Ammon's horn (tissue), 1 donor: ENCODE measurements around the gene ARHGAP22.

Experiments used
- DNase-seq: peaks from one replicate; pipeline ENCODE4 v3.0.0-alpha.2; 2016; ENCODE audit warnings: low spot score

The ARHGAP22 gene

GRCh38 chr10:48477616-48478015 is 127.3 kb downstream of the ARHGAP22 start:
- DNase-seq = no peak

- DNase-seq = no peak
Measured at GRCh38 chr10:48477141-48477540, 127.7 kb downstream of the ARHGAP22 start.

GRCh38 chr10:48476279-48476982 is 128.4 kb downstream of the ARHGAP22 start:
- no peak for DNase-seq

GRCh38 chr10:48475943-48476278 is 129.0 kb downstream of the ARHGAP22 start:
- DNase-seq = no peak

GRCh38 chr10:48474765-48475365 is 130.0 kb downstream of the ARHGAP22 start:
- no peak for DNase-seq

GRCh38 chr10:48473704-48474103 is 131.2 kb downstream of the ARHGAP22 start:
- DNase-seq = no peak

GRCh38 chr10:48472501-48473069 is 132.3 kb downstream of the ARHGAP22 start:
- DNase-seq = no peak

GRCh38 chr10:48470893-48471805 is 133.7 kb downstream of the ARHGAP22 start:
- DNase-seq = no peak

GRCh38 chr10:48470115-48470892 is 134.6 kb downstream of the ARHGAP22 start:
- no peak for DNase-seq

GRCh38 chr10:48469516-48470020 is 135.3 kb downstream of the ARHGAP22 start:
- DNase-seq = no peak

- DNase-seq = no peak
Measured at GRCh38 chr10:48468866-48469511, 135.9 kb downstream of the ARHGAP22 start.

- no peak for DNase-seq
Measured at GRCh38 chr10:48468130-48468790, 136.6 kb downstream of the ARHGAP22 start.

- no peak for DNase-seq
Measured at GRCh38 chr10:48467669-48468068, 137.2 kb downstream of the ARHGAP22 start.

- DNase-seq = no peak
Measured at GRCh38 chr10:48466611-48467240, 138.1 kb downstream of the ARHGAP22 start.

GRCh38 chr10:48465860-48466521 is 138.9 kb downstream of the ARHGAP22 start:
- DNase-seq = no peak

- peak; percentile 64 for DNase-seq
Measured at GRCh38 chr10:48464871-48465736, 139.8 kb downstream of the ARHGAP22 start.

GRCh38 chr10:48464121-48464870 is 140.6 kb downstream of the ARHGAP22 start:
- no peak for DNase-seq
